ENCODE measurements around the gene LTB4R.

DNA sequence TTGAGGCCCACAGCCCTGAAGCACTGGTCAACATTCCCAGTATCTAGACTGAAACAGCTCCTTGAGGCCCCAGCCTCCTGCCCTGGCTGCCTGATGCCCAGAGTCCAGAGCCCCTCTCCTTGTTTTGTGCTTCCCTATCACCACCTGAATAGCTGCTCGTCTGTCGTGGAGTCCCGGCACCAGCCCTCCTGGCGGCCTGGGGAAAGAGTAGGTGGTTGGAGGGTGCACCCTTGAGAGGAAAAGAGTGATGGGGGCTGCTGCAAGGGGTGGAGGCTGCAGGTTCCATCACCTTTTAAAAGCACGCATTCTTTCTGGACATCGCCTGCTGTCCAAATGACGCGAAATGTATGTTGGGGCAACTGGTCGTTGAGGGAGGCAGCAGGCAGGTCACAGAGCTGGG, 43.1 kb upstream of the LTB4R start:
- TF ChIP-seq POLR2A (IDR thresholded peaks at IDR 0.05; ENCODE audit: low read depth, low read length) (no peak), POLR2AphosphoS5 (IDR thresholded peaks at IDR 0.05; ENCODE audit: low read depth, low read length) (no peak), TAF1 (IDR thresholded peaks at IDR 0.05; ENCODE audit: low read depth, low read length) (no peak)
